NCI-H2107 (cell line): ENCODE measurements around the gene OOSP2.
"Not testable (repeated sequence)": the region's sequence is repeated elsewhere in the genome, so short reads cannot be mapped to it uniquely, and the experiment has no call there.

Experiments
- DNase-seq: peaks from one replicate; lab custom pipeline; 2025; lab: John Stamatoyannopoulos, UW

OOSP2 gene, protein sequence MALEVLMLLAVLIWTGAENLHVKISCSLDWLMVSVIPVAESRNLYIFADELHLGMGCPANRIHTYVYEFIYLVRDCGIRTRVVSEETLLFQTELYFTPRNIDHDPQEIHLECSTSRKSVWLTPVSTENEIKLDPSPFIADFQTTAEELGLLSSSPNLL

DNA sequence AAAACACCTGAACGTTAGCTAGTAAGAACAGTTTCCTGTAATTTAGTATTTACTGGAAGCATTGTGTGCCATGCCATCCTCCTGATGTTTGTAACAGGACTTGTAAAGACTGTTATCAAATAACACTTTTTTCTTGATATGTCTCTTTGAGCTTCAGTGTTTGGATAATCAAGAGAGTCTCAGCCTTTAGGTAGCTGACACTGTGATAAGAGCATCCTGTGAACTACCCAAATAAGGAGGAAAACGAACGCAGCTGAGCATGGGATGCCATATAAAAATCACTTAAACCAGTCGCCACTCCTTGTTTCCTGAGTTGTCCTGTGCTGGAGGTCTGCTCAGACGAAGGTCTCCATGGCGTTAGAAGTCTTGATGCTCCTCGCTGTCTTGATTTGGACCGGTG lies at the start of gene OOSP2:
Gene OOSP2, plus strand, starts transcription at position 301 of the 400 bp plus-strand sequence. Its CDS starts 51 bp downstream, at position 352.
- no peak for DNase-seq

DNA sequence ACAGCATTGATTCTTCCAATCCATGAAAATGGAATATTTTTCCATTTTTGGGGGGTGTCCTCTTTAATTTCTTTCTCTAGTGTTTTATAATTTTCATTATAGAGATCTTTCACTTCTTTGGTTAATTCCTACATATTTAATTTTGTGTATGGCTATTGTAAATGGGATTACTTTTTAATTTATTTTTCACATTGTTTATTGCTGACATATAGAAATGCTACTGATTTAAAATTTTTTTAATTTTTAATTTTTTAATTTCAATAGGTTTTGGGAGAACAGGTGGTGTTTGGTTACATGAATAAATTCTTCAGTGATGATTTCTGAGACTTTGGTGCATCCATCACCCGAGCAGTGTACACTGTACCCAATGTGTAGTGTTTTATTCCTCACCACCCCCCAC lies 49.8 kb upstream of the OOSP2 start:
- no peak for DNase-seq

DNA sequence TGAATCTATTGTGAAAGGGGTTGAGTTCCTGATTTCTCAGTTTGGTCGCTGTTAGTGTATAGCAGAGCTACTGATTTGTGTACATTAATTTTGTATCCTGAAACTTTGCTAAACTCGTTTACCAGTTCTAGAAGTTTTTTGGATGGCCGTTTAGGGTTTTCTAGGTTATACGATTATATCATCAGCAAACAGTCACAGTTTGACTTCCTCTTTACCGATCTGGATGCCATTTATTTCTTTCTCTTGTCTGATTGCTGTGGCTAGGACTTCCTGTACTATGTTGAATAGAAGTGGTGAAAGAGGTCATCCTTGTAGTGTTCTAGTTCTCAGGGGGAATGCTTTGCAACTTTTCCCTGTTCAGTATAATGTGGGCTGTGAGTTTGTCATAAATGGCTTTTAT lies 47.8 kb upstream of the OOSP2 start:
- DNase-seq: no peak

DNA sequence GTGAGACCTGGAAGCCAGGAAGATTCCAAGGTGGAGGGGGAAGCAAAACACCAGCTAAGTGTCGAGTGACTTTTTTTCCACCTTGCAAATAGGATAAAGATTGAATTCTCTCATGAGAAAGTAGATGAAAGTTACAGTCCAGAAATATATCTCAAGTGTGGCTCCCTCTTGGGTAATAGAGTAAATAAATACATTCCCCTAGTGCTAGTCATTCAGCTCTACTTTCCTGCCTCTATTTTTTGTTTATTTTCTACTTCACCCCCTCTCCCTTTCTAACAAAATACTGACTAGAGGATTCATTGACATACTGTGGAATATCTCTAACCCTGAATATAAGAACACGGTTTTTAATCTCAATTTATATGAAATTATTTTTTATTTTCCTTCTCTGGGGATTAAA lies 42.4 kb upstream of the OOSP2 start:
- no peak for DNase-seq

DNA sequence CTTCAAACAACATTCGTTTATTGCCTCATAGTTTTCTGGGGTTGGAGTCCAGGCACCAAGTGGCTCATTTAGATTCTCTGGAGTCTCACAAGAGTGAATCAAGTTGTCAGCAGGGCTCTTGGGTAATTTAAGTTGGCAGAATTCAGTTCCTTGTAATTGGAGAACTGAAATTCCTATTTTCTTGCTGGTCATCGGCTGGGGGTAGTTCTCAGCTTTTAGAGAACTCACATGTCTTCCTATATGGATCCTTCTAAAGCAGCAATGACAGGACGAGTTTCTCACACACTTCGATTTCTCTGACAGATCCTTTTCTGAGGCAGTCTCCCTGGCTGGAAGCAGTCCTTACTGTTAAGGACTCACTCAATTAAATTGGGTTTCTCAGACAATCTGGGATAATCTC lies 40.5 kb upstream of the OOSP2 start:
- no peak for DNase-seq

DNA sequence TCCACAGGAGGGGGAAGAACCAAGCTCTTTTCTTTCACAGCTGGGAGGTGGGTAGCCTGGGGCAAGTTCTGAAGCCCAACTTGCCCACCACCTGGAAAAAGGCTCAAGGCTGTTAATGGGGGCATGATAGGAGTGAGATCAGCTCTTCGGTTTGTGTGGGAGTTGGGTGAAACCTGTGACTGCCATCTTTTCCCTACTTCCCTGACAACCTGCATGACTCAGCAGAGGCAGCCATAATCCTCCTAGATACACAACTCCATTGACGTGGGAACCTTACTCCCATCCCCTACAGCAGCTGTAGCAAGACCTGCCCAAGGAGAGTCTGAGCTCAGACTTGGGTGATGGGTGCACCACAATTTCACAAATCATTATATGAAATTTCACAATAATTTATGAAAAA lies 36.5 kb upstream of the OOSP2 start:
- no peak for DNase-seq

DNA sequence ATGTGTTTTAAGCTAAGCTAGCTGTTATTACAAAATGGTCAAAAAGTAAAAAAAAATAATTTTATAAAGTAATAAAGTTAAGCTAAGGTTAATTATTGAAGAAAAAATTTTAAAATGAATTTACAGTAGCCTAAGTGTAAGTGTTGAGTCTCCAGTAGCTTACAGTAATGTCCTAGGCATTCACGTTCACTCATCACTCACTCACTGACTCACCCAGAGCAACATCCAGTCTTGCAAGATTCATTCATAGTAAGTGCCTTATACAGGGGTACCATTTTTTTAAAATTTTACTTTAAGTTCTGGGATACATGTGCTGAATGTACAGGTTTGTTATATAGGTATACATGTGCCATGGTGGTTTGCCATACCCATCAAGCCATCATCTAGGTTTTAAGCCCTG lies 34.8 kb upstream of the OOSP2 start:
- DNase-seq: no peak

DNA sequence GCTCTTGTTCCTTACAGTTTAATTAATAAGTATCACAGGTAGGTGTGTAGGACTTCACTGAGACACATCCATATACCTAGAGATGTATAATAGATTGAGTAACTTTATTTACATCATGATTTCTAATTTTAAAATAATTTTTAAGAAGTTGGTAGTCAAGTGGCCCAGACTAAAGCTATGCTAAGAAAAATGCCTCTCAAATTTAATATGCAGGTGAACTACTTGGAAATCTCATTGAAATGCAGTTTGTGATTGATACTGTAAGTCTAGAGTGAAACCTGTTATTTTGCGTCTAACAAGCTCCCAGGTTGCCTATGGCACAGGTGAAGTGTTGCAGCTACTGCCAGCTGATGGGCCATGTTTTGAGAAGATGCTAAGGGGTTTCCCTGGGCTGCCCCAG lies 23.3 kb upstream of the OOSP2 start, which contains the start of gene OOSP4B:
Gene OOSP4B, plus strand, starts transcription at position 301 of the 400 bp plus-strand sequence.
- no peak for DNase-seq

DNA sequence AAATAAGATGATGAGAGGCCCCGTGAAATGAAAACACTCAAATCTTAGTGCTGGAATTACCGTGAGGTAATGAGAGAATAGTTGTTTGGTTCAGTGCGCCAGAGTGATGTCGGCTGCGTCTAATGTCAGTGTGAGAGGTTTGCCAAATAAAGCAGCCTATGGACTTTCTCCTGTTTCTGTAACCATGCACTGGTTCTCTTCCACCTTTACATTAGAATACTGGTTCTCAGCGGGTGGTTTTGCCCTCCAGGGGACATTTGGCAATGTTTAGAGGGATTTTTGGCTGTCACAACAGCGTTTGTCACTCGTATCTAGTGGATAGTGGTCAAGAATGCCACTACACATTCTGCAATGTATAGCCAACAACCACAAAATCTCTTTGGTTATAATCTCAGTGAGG lies 22.2 kb upstream of the OOSP2 start:
- no peak for DNase-seq

DNA sequence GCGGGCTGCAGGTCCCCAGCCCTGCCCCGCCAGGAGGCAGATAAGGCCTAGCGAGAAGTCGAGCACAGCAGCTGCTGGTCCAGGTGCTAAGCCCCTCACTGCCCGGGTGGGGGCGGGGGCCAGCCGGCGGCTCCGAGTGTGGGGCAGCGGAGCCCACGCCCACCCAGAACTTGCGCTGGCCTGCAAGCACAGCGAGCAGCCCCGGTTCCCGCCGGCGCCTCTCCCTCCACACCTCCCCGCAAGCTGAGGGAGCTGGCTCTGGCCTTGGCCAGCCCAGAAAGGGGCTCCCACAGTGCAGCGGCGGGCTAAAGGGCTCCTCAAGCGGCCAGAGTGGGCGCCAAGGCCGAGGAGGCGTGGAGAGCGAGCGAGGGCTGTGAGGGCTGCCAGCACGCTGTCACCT lies 19.8 kb upstream of the OOSP2 start:
- not testable (repeated sequence) for DNase-seq

DNA sequence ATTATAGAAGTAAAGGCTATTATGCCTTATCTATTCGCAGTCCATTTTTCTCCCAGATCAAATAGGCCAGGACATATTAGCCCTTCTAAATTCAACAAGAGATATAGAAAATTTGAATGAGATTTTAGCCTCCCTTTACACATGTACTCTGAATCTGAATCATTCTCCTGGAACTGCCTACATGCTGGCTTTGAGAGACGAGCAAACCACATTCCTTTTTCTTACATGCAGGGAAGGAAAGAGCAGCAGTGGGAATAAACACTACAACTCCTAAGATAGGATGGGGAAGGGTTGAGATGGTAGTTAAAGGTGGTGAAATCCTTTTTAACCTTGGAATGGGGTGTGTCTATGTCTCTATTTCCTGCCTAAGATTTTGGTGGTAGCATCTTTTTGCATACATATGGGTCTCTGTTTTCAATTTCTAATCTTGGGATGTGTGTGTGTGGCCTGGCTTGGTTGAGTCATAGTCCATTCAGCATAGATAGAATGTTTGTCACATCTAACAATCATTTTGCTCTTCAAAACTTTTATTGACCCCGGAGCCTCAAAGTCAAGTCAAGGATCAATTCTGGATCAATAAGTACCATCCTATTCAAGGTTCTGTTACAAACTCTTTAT lies 11.1 kb upstream of the OOSP2 start:
- no peak for DNase-seq

DNA sequence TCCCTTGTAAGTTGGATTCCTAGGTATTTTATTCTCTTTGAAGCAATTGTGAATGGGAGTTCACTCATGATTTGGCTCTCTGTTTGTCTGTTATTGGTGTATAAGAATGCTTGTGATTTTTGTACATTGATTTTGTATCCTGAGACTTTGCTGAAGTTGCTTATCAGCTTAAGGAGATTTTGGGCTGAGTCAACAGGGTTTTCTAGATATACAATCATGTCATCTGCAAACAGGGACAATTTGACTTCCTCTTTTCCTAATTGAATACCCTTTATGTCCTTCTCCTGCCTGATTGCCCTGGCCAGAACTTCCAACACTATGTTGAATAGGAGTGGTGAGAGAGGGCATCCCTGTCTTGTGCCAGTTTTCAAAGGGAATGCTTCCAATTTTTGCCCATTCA lies 10.2 kb downstream of the OOSP2 start:
- not testable (repeated sequence) for DNase-seq

DNA sequence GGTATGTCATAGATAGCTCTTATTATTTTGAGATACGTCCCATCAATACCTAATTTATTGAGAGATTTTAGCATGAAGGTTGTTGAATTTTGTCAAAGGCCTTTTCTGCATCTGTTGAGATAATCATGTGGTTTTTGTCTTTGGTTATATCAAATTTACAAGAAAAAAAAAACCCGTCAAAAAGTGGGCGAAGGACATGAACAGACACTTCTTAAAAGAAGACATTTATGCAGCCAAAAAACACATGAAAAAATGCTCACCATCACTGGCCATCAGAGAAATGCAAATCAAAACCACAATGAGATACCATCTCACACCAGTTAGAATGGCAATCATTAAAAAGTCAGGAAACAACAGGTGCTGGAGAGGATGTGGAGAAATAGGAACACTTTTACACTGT lies 10.6 kb downstream of the OOSP2 start:
- not testable (repeated sequence) for DNase-seq

DNA sequence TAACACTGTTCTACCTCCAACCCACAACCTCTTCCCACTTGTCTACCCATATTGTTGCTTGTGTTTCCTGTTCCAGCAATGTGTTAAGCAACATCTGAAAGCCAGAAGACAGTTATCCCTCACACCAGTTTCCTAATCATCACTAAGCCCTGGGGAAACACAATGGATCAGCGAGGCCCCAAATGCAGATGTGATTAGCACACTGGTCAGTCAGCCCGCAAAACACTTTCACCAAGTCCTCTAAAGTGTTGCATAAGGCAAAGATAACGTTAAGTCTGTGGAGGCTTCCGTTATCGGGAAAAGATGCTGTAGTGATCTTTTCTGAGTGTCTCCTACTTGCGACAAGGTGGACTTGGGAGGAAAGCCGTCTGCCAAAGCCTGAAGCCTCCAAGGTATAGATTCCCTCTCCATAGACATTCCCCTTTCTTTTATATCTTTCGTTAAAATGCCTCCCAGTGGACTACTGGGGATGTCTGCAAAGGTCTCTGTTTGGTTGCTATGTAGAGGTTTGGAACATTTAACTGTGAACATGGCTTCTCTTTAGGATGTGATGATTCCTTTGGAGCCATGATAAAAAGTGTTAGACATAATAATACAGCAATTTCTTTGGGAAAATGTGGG lies 16.2 kb downstream of the OOSP2 start, which contains the start of gene MS4A3:
Gene MS4A3, plus strand, starts transcription at position 317 of the 621 bp plus-strand sequence. CDS start 4,496 bp downstream, outside the sequence.
- no peak for DNase-seq

DNA sequence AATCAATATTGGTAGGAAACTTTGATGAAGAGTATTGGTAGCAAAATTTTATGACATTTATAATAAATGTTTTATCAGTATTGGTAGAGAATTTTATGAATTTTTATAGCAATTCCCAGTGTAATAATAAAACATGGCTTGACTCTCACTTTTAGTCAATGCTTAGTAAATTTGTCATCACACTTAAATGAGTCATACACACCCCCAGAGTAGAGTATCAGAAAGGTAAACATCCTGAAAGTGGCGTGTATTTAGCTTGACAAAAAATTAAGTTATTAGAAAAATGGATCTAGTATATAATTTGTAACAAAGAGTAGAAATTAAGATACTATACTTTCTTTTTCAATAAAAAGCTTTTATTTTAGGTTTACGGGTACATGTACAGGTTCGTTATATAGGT lies 18.8 kb downstream of the OOSP2 start:
- DNase-seq: no peak

DNA sequence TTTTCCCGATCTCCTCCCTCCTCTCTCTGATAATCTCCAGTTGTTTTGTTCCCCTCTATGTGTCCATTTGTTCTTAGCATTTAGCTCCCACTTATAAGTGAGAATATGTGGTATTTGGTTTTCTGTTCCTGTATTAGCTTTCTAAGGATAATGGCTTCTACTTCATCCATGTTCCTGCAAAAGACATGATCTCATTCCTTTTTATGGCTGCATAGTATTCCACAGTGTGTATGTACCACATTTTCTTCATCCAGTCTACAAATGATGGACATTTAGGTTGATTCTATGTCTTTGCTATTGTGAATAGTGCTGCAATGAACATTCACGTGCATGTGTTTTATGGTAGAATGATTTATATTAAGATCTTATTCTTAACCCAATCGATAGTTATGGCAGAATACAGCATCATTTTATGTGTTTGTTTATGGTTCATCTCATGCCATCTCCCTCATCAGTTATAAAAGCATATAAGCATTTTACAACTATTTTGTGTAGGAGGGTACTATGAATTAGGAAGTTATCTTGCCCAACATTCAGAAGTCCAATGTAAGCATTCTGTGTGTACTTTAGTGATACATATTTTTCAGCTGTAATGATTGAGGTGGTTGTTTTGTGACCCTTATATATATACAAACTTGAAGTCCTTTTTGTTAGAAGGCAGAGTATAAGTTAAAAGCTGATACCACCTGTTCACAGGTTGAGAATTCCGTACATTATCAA lies 19.5 kb downstream of the OOSP2 start:
- no peak for DNase-seq

DNA sequence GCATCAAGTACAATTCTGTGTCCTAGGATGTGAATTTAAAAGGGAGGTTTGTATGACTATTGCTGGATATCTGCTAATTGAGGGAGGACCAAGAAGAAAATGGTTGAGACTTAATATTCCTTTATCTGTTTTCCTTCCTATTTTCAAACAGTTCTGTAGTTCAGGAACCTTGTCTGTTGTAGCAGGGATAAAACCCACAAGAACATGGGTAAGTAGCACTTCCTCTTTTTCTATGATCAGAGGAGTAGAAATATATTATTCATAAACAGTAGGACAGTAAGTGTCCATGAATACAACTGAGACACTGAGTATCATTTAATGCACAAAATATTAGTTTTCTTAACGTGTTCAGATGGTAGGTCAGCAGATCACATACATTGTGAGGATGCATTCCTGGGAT lies 23.9 kb downstream of the OOSP2 start:
- no peak for DNase-seq

DNA sequence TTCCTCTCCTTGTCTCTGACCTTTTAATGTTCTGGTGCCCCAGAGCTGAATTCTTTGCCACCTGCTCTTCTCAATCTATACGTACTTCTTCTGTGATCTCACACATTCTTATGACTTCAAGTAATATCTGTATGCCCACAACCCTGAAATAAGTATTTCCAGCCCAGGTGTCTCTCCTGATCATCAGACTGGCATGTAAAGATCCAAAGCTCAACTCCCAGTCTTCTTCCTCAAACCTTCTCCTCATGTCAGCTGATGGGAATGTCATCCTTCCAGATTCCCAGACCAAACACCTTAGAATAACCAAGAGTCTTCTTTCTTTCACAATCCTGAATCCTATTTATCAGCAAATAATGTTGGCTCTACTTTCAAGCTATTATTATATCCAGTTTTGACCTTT lies 25.6 kb downstream of the OOSP2 start:
- DNase-seq: no peak

DNA sequence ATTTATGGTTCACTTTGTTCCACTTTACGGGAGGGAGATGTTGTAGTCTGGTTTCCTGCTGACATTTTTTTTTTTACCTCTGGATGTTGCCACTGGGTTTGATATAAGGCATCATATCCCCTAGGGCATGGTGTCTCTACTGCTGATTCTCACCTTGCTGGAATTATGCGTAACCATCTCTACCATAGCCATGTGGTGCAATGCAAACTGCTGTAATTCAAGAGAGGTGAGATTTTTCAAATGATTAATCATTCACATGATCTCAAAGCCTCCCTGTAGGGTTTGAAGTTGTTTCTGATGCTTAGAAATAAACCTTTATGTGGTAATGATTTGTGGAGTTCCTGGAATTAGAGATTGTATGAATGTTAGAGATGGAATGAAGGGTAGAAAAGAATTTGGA lies 29.2 kb downstream of the OOSP2 start:
- no peak for DNase-seq

DNA sequence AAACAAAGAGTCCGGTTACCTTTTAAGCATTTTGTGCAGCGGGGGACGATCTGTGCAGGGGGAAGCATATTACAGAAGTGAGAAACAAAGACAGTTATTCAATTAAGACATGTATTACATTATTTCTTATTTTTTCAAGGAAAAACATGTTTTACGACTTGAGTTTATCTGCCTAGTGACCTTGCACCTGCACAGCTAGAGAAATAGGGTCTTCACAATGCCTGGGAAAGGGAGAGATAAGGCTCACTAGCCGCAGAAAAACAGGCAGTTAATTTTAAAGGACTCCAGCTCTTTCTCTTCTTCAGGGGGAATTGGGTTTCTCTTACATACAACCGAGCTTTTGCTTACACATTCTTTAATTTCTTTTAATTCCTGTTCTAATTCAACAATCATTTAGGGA lies 31.4 kb downstream of the OOSP2 start:
- not testable (repeated sequence) for DNase-seq

DNA sequence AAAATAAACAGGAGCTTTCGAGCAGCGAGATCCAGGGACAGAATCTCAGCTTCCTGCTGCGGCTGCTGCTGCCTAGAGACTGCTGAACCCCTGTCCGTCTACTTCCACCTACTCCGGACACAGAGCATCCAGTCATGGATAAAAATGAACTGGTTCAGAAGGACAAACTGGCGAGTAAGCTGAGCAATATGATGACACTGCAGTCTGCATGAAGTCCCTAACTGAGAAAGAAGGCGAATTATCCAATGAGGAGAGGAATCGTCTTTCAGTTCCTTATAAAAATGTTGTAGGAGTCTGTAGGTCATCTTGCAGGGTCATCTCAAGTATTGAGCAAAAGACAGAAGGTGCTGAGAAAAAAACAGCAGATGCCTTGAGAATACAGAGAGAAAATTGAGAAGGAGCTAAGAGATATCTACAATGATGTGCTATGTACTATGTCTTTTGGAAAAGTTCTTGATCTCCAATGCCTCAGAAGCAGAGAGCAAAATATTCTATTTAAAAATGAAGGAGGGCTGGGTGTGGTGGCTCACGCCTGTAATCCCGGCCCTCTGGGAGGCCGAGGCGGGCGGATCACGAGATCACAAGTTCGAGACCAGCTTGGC lies 37.1 kb downstream of the OOSP2 start:
- DNase-seq: no peak

DNA sequence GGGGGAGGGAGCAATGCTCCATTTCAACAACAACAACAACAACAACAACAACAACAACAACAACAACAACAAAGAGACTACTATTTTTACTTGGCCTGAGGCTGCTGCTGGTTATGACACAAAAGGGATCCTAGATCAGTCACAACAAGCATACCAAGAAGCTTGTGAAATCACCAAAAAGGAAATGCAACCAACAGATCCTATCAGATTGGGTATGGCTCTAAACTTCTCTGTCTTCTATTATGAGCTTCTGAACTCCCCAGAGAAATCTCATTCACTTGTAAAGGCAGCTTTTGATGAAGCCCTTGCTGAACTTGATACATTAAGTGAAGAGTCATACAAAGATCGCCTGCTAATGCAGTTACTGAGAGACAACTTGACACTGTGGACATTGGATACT lies 37.8 kb downstream of the OOSP2 start:
- DNase-seq: no peak

DNA sequence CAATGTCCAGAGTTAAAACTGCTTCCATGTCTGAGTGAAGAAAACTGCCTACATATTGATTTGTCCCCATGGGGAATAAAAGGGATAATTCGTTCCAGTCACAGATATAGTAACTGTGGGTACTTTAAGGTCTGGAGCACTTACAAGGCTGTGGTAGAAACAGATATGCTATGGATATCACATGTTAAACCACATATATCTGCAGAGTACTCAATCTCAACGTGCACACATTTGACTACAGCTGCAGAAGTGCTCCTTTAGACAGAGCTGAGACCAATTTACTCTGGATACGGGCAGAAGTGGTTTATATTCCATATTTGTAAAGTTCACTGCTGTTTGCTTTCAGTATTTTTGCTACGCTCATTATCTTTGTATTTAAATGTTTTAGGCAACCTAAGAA lies 38.5 kb downstream of the OOSP2 start:
- no peak for DNase-seq
